ENCODE measurements around the gene APEH.

Gene APEH

GRCh38 chr3:49714728-49715550 is 40.8 kb downstream of the APEH start:
- DNase-seq (ENCODE audit: low spot score), result no peak

- no peak for DNase-seq (ENCODE audit: low spot score)
Measured at GRCh38 chr3:49715611-49716121, 41.5 kb downstream of the APEH start.

GRCh38 chr3:49716169-49716568 is 42.0 kb downstream of the APEH start:
- DNase-seq (ENCODE audit: low spot score), result no peak

DNA sequence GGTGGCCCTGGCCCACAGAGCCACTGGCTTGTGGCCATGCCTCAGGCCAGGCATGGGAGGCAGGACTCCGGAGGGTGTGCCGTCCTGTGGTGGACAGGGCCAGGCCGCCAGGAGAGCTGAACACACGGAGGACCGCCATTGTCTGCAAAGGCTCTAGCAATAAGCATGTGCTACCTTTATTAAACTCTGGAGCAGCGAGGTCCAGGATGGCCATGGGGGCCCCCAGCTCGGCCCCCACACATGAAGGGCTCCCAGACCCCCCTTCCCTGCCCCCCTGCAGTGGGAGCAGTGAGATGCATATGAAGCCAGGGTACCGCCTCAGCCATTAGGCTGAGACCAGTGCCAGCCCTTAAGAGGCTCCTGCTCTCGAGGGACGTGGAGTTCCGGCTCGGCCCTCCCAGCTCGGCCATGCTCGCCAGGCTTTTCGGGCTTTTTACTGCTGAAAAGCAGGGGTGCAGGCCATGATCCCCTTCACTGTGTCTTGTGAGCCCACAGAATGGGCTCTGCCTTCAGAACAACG is 42.6 kb downstream of the APEH start:
- no peak for DNase-seq (ENCODE audit: low spot score)

DNA sequence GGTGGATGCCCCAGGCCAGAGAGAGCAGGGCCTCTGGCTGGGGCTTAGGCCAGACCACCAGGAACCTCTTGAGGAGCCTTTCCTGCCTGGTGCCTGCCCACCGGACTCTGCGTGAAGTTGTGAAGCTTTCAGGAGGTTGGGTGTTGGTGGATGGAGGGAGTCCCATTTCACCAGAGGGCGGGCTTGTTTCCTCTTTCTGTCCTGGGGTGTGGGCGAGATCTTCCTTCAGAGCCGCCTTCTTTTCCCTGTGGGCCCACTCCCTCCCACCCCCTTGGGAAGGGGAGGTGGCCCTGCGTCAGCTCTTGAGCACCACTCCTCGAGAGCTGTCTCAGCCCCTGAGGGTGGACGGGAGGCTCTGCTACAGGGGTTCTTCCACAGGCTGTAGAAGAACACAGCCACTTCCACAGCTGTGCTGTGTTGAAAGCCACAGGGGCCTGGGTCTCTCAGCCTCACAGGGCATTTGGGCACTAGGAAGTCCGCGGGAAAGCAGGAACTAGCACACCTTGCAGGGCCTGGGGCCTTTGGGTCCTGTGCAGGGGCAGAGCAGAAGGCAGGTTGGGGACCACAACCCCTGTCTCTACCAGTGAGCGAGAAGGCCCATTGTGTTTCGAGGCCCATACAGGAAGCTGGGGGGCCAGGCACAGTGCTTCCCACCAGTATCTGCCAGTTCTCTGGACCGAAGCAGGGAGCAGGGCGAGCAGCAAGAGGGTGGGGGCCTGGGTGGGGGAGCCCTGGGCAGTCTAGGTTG is 43.2 kb downstream of the APEH start:
- DNase-seq (ENCODE audit: low spot score), result no peak

DNA sequence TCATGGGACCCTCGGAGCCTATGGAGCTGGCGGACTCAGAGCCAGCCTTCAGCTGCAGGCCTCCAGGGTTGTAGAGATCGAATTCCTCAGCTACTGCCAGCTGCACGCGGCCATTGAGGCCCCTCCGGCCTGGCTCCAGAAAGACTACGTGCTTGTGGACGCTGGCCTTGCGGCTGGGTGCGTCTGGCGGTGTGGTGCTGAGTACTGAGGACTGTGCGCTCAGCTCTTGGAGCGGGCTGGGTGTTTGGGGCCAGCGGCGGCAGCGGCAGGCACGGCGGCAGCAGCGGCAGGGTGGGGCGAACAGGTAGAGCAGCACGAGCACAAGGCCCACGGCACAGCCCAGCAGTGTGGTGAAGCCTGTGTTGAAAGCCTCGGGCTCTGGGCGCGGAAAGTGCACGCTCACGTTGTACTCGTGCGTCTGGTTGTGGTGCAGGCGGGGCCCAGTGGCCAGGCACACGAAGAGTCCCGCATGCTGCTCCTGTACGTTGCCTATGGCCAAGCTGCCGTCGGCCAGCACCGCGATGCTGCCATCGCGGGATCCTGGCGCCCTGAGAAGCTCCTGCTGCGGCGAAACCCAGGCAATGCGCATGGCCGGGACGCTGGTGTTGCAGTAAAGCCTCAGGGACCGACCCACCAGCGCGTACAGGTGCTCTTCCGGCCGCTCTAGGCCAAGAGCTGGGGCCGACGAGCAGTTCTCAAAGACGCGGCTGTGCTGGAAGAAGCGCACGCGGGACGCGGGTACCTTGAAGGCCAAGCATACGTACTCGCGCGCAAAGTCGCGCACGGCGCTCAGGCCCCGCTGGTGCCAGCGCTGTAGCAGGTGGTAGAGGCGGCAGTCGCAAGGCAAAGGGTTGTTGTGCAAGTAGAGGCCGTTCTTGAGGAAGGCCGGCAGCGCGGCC is 44.1 kb downstream of the APEH start:
- no peak for DNase-seq (ENCODE audit: low spot score)

- no peak for DNase-seq (ENCODE audit: low spot score)
Measured at GRCh38 chr3:49718858-49719213, 44.7 kb downstream of the APEH start.

GRCh38 chr3:49719214-49719884 is 45.2 kb downstream of the APEH start, which contains the start of gene AMIGO3:
AMIGO3 (minus strand) TSS chr3:49719684; CDS start chr3:49719465, 219 bp downstream.
- peak; percentile 85 for DNase-seq (ENCODE audit: low spot score)

DNA sequence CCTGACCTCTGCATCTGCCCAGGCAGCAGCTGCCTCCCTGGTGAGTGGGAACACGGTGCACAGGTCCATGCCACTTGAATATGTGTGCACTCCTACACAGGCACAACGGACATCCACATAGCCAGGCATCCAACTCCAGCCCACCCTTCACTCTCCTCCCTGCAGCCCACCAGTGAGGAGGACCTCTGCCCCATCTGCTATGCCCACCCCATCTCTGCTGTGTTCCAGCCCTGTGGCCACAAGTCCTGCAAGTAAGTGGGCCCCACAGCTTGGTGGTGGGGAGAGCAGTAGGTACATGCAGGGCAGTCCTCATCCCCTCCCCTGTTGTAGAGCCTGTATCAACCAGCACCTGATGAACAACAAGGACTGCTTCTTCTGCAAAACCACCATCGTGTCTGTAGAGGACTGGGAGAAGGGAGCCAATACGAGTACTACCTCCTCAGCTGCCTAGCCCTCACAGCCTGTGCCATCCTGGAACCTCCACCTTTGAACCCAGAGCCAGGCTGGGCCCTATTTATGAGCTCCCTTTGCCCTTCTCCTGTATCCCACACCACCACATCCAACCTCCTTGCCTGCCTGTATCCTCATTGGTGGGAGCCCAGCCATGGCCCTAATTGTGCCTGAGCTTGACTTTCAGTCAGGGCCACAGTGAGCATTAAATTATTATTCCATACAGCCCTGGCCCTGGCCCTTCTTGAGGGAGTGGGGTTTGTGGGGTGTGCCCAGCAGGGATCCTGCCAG is 46.9 kb downstream of the APEH start:
- DNase-seq (ENCODE audit: low spot score), result no peak

DNA sequence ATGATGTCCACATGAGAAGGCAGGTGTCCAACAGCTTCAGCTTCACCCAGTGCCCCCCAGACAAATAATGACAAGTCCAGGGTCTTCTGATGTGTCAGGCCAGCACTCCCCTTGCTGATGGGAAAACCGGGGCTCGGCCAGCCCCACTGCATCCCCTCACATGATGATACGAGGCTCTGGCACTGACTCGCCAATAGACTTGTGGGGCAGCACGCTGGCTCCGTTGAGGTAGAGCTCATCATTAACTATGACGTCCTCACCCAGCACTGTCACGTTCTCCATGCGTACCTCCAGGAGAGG is 47.4 kb downstream of the APEH start:
- DNase-seq (ENCODE audit: low spot score), result no peak

GRCh38 chr3:49721896-49722781 is 48.0 kb downstream of the APEH start:
- DNase-seq (ENCODE audit: low spot score), result no peak

- DNase-seq (ENCODE audit: low spot score), result no peak
Measured at GRCh38 chr3:49722896-49723295, 48.7 kb downstream of the APEH start.

DNA sequence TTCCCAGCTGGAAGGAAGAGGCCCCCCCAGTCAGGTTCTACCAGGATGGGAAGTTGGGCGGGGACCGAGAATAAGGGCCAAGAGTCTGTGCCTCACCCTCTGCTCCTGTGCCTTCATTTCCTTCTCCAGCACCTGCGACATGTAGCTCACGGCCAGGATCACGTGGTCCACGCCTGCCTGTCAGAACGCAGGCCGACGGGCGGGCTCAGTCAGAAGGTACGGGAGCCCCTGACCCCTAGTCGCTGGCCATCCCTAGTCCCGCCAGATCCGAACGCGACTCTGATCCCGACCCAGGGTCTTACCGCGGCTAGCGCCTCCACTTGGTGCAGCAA is 49.1 kb downstream of the APEH start:
- peak; percentile 41 for DNase-seq (ENCODE audit: low spot score)

GRCh38 chr3:49723628-49724551 is 49.7 kb downstream of the APEH start, which contains the start of gene GMPPB:
GMPPB (minus strand) TSS chr3:49723951; CDS start chr3:49723726, 225 bp downstream.
- DNase-seq (ENCODE audit: low spot score), result peak; percentile 96

GRCh38 chr3:49724586-49724985 is 50.4 kb downstream of the APEH start:
- no peak for DNase-seq (ENCODE audit: low spot score)

GRCh38 chr3:49725906-49726681 is 51.9 kb downstream of the APEH start:
- no peak for DNase-seq (ENCODE audit: low spot score)

GRCh38 chr3:49727154-49727923 is 53.2 kb downstream of the APEH start:
- no peak for DNase-seq (ENCODE audit: low spot score)

All from SW480 (cell line).